OCI-LY3 (cell line): Measurements from ENCODE around the gene CACNA1A.

Experiments
- EZH2phosphoT487 ChIP-seq: fragments of 200-600 bp; shearing (Covaris generic); IDR thresholded peaks from 2 replicates; pipeline ENCODE4 v1.6.1; 2018; ENCODE audit warnings: antibody characterized with exemption, mixed run types, low read depth
- TF ChIP-seq, protein P1 (sequence below): fragments of 200-600, 300-600 bp; sonication (generic); IDR thresholded peaks from 2 replicates; pipeline ENCODE4 v1.5.1; 2014; ENCODE audit warnings: antibody characterized with exemption, low read length, low read depth

DNA sequence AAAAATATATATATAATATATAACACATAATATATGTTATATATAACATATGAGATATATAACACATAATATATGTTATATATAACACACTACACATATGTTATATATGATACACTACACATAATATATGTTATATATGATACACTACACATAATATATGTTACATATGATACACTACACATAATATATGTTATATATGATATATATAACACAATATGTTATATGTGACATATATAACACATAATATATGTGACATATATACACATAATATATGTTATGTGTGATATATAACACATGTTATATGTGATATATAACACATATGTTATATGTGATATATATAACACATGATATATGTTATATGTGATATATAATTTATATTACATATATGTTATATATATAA, 129.7 kb downstream of the CACNA1A start:
- TF ChIP-seq, protein P1, sequence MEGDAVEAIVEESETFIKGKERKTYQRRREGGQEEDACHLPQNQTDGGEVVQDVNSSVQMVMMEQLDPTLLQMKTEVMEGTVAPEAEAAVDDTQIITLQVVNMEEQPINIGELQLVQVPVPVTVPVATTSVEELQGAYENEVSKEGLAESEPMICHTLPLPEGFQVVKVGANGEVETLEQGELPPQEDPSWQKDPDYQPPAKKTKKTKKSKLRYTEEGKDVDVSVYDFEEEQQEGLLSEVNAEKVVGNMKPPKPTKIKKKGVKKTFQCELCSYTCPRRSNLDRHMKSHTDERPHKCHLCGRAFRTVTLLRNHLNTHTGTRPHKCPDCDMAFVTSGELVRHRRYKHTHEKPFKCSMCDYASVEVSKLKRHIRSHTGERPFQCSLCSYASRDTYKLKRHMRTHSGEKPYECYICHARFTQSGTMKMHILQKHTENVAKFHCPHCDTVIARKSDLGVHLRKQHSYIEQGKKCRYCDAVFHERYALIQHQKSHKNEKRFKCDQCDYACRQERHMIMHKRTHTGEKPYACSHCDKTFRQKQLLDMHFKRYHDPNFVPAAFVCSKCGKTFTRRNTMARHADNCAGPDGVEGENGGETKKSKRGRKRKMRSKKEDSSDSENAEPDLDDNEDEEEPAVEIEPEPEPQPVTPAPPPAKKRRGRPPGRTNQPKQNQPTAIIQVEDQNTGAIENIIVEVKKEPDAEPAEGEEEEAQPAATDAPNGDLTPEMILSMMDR: no peak
- TF ChIP-seq EZH2phosphoT487: no peak
